Smooth muscle cell (in vitro differentiated cells): ENCODE measurements around the gene MRPS9. TPM values are rescaled to one million over a fixed set of nuclear protein-coding genes. Genes with fewer than 3 reads are reported as not detected.

ENCODE experiments used
- DNase-seq: peaks from one replicate; lab custom pipeline; 2025; ENCODE audit not compliant: unreplicated experiment; lab: John Stamatoyannopoulos, UW
- H2AFZ ChIP-seq: fragments of 200-600 bp; sonication (generic); 2 replicates; pipeline ENCODE4 v1.6.0; 2016; ENCODE audit warnings: antibody characterized with exemption, low read depth, mild to moderate bottlenecking
- H3F3A ChIP-seq: fragments of 200-600 bp; sonication (generic); 2 replicates; pipeline ENCODE4 v1.6.0; 2017; ENCODE audit warnings: antibody characterized with exemption, low read depth
- H3K27ac ChIP-seq: fragments of 200-600 bp; sonication (generic); 2 replicates; pipeline ENCODE4 v1.5.1; 2016; ENCODE audit warnings: low read depth, mild to moderate bottlenecking
- H3K27me3 ChIP-seq: fragments of 200-600 bp; sonication (generic); 2 replicates; pipeline ENCODE4 v1.6.1; 2016; ENCODE audit warnings: low read depth, mild to moderate bottlenecking
- H3K36me3 ChIP-seq: fragments of 200-600 bp; sonication (generic); 2 replicates; pipeline ENCODE4 v1.5.1; 2016; ENCODE audit warnings: low read depth
- H3K4me1 ChIP-seq: fragments of 200-600 bp; sonication (generic); 2 replicates; pipeline ENCODE4 v1.5.1; 2016; ENCODE audit warnings: low read depth
- H3K4me2 ChIP-seq: fragments of 200-600 bp; sonication (generic); 2 replicates; pipeline ENCODE4 v1.6.0; 2016; ENCODE audit warnings: mild to moderate bottlenecking
- H3K4me3 ChIP-seq: fragments of 200-600 bp; sonication (generic); 2 replicates; pipeline ENCODE4 v1.5.1; 2016; ENCODE audit warnings: mild to moderate bottlenecking
- H3K79me2 ChIP-seq: fragments of 200-600 bp; sonication (generic); 2 replicates; pipeline ENCODE4 v1.6.0; 2016; ENCODE audit warnings: low read depth, mild to moderate bottlenecking
- H3K9ac ChIP-seq: fragments of 200-600 bp; sonication (generic); 2 replicates; pipeline ENCODE4 v1.6.0; 2016; ENCODE audit warnings: low read depth
- H3K9me3 ChIP-seq: fragments of 200-600 bp; sonication (generic); replicated peaks from 2 replicates; pipeline ENCODE4 v1.5.1; 2016; ENCODE audit warnings: low read depth
- H4K20me1 ChIP-seq: fragments of 200-600 bp; sonication (generic); 2 replicates; pipeline ENCODE4 v1.6.0; 2016; ENCODE audit warnings: low read depth
- WGBS: methylation state at CpG from one replicate; pipeline ENCODE4 v1.1.7; 2016; ENCODE audit warnings: low lambda C conversion rate; 5-methylcytosine and 5-hydroxymethylcytosine counted together
- polyA plus RNA-seq: library from polyadenylated mRNA; unstranded; fragments of >200 nt; fragmentation: Nextera tagmentation; extraction: Ambion mirVana; gene quantifications from 2 replicates; pipeline ENCODE4 v1.2.1, GENCODE V29; 2016
- total RNA-seq: library from RNA; depleted of rRNA; stranded (reverse); fragments of >200 nt; gene quantifications from 2 replicates; pipeline ENCODE4 v1.2.3, GENCODE V29; 2014
- TF ChIP-seq, protein P1 (sequence below): fragments of 200-600 bp; sonication (generic); IDR thresholded peaks from 2 replicates; pipeline ENCODE4 v1.5.1; 2017; ENCODE audit warnings: borderline replicate concordance, mild to moderate bottlenecking, antibody characterized with exemption; ENCODE audit not compliant: insufficient read depth, poor library complexity, severe bottlenecking

MRPS9 gene
- total and polyA plus RNA-seq, 2 experiments from 2014 or later = 25.1 to 26.2 TPM

DNA sequence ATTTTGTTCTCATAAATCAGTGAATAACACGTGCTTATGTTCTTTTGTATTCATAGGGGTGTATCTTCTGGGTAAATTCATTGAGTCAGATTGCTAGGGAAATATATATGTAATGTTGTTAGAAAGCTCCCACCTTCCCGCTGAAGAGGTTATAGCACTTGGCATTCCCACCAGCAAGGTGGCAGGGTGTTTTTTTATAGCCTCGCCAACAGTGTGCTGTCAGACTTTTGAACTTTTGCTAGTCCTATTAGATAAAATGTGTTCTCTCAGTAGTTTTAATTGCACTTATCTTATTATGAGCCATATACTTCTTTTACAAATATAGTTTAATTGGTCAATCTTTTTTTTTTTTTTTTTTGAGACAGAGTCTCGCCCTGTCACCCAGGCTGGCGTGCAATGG lies 31.0 kb downstream of the MRPS9 start:
- Histone ChIP-seq H3F3A (no peaks in the 10 kb centered on the region), H2AFZ (no peak overlapping the region), H3K79me2 (no peaks in the 10 kb centered on the region), H3K4me1 (no peaks in the 10 kb centered on the region), H3K4me2 (no peak overlapping the region), H4K20me1 (peaks cover 16% of the 10 kb centered on the region), H3K9ac (no peak overlapping the region), H3K27ac (no peak overlapping the region), H3K4me3 (no peak overlapping the region), H3K36me3 (no peaks in the 10 kb centered on the region), H3K27me3 (no peaks in the 10 kb centered on the region), H3K9me3 (no peaks in the 10 kb centered on the region)
- 99% methylated on average over 5 of the region's 5 CpGs for WGBS
- TF ChIP-seq, protein P1, sequence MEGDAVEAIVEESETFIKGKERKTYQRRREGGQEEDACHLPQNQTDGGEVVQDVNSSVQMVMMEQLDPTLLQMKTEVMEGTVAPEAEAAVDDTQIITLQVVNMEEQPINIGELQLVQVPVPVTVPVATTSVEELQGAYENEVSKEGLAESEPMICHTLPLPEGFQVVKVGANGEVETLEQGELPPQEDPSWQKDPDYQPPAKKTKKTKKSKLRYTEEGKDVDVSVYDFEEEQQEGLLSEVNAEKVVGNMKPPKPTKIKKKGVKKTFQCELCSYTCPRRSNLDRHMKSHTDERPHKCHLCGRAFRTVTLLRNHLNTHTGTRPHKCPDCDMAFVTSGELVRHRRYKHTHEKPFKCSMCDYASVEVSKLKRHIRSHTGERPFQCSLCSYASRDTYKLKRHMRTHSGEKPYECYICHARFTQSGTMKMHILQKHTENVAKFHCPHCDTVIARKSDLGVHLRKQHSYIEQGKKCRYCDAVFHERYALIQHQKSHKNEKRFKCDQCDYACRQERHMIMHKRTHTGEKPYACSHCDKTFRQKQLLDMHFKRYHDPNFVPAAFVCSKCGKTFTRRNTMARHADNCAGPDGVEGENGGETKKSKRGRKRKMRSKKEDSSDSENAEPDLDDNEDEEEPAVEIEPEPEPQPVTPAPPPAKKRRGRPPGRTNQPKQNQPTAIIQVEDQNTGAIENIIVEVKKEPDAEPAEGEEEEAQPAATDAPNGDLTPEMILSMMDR = no peak
- no peak for DNase-seq

DNA sequence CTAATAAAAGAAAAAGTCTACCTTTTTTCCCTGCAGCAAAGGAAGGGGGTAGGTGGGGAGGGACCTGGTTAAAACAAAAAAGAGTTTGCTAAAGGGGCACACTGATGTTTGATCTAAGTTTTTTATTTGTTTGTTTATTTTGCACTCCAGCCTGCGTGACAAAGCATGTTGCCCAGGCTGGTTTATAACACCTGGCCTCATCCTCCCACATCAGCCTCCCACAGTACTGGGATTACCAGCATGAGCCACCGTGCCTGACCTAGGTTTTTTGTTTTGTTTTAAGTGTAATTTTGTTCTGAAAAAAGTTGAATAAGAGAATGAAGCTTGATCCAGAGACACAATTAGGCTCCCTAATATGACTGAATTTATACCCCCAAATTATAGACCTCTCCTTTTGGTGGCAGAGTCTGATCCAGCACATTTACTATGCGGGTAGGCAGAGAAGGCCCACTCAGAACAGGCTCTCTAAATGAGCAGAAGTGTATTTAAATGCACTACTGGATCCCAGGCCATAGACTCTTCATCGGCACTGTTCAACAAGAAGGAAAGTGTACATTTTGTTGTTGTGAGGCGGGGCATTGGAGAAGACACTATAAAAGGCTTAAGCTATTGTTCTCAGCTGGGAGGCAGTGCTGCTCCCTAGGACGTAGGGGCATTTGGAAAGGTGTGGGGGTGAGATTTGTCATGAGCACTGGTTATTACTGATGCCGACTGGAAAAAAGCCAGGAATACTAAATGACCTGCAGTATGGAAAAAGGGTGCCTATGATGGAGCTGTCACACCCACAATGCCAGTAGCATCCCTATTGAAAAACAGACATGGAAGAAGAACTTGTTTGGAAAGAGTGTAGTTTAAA lies 32.4 kb downstream of the MRPS9 start:
- Histone ChIP-seq H3F3A (no peaks in the 10 kb centered on the region), H3K9ac (no peak overlapping the region), H3K27ac (no peak overlapping the region), H3K4me3 (no peak overlapping the region), H3K36me3 (no peaks in the 10 kb centered on the region), H3K4me1 (no peaks in the 10 kb centered on the region), H3K27me3 (no peaks in the 10 kb centered on the region), H2AFZ (no peak overlapping the region), H3K79me2 (no peaks in the 10 kb centered on the region), H4K20me1 (peaks cover 16% of the 10 kb centered on the region), H3K4me2 (no peak overlapping the region), H3K9me3 (no peaks in the 10 kb centered on the region)
- TF ChIP-seq, protein P1 = no peak
- 90% methylated on average over 7 of the region's 7 CpGs for WGBS
- no peak for DNase-seq

DNA sequence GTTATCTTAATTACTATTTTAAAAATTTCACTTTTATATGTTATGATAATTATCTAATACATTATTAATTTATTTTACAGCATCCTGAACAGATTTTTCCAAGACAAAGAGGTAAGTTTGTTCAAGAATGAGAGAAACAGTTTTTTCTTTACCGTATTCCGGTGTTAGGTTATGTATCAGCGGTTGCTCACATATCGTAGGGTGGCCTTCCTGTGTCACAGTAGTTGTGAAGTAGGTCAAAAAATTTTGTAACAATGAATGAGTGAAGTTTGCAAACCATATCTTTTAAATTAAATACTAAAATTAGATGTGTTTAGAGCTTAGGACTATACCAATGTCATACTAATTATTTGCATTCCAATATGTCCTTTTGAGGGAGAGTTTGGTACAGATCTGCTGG lies 33.5 kb downstream of the MRPS9 start:
- no peak overlapping the region for H2AFZ ChIP-seq
- H3K27ac ChIP-seq = no peak overlapping the region
- no peak overlapping the region for H3K9ac ChIP-seq
- DNase-seq = no peak
- H3K4me3 ChIP-seq = no peak overlapping the region
- H3K36me3 ChIP-seq = no peaks in the 10 kb centered on the region
- peaks cover 12% of the 10 kb centered on the region for H4K20me1 ChIP-seq
- no peaks in the 10 kb centered on the region for H3K4me1 ChIP-seq
- H3K4me2 ChIP-seq = no peak overlapping the region
- no peaks in the 10 kb centered on the region for H3F3A ChIP-seq
- H3K79me2 ChIP-seq = no peaks in the 10 kb centered on the region
- H3K27me3 ChIP-seq = no peaks in the 10 kb centered on the region
- no peaks in the 10 kb centered on the region for H3K9me3 ChIP-seq
- TF ChIP-seq, protein P1 = no peak
- WGBS = 96% methylated on average over 4 of the region's 4 CpGs

DNA sequence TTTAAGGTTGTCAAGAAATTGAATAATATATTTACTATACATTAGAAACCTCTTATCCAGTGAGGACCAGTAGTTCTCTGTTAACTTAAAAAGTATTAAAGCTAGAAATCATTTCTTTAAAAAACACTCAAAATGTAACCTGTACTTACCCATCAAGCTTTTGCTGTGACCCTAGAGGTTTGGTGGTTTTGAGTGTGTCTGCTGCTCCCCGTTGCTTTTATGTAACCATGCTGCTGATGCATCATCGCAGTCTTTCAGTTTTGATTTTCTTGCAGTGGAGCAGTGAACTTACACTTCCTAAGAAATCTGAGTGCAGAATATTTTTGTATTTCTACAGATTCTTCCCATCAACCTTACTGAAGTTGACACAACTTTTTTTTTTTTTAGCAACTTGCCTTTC lies 34.2 kb downstream of the MRPS9 start:
- H3K36me3 ChIP-seq = no peaks in the 10 kb centered on the region
- no peak overlapping the region for H3K4me3 ChIP-seq
- H3K4me1 ChIP-seq = no peaks in the 10 kb centered on the region
- TF ChIP-seq, protein P1 = no peak
- DNase-seq = no peak
- no peaks in the 10 kb centered on the region for H3K9me3 ChIP-seq
- no peaks in the 10 kb centered on the region for H3K79me2 ChIP-seq
- H3K27me3 ChIP-seq = no peaks in the 10 kb centered on the region
- WGBS = 94% methylated on average over 2 of the region's 2 CpGs
- no peaks in the 10 kb centered on the region for H3F3A ChIP-seq
- no peak overlapping the region for H3K4me2 ChIP-seq
- H3K27ac ChIP-seq = no peak overlapping the region
- peaks cover 8% of the 10 kb centered on the region for H4K20me1 ChIP-seq
- H2AFZ ChIP-seq = no peak overlapping the region
- H3K9ac ChIP-seq = no peak overlapping the region
